Measurements from ENCODE around the gene OGFOD2. TPM values are rescaled to one million over a fixed set of nuclear protein-coding genes. Genes with fewer than 3 reads are reported as not detected.
"Not testable (repeated sequence)": the region's sequence is repeated elsewhere in the genome, so short reads cannot be mapped to it uniquely, and the experiment has no call there.

The OGFOD2 gene
- total RNA-seq, 1 donor from 2014 or later = 15.0 TPM

GRCh38 chr12:122932207-122932606 is 42.8 kb upstream of the OGFOD2 start:
- FAIRE-seq = no peak
- no peaks in the 10 kb centered on the region for H3K27me3 ChIP-seq (ENCODE audit: control insufficient read depth, insufficient read depth, low read length)

DNA sequence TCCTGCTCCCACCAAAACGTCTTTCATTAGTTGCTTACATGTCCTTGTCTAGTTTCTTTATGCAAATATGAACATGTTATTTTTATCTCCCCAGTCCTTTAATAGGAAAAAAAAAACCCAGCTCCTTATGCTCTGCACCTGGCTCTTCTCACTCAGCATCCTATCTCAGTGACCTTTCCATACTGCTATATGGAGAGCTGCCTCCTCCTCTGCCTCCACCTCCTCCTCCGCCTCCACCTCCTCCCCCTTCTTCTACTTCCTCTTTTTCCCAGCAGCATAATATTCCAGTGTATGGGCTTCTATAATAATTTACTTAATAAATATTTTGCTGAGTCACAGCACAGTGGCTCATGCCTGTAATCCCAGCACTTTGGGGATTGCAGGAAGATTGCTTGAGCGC is 40.3 kb upstream of the OGFOD2 start:
- no peak overlapping the region for H3K4me3 ChIP-seq (ENCODE audit: low read depth, low read length)
- no peak for TF ChIP-seq CTCF (IDR thresholded peaks at IDR 0.05; ENCODE audit: insufficient read depth, low read length, severe bottlenecking)
- no peaks in the 10 kb centered on the region for H3K27me3 ChIP-seq (ENCODE audit: control insufficient read depth, insufficient read depth, low read length)
- FAIRE-seq (no peak), DNase-seq (ENCODE audit: low read depth) (no peak)
- H3K36me3 ChIP-seq (ENCODE audit: control insufficient read depth, insufficient read depth, low read length) = no peaks in the 10 kb centered on the region

More at GRCh38 chr12:122932207-122932606, 42.8 kb upstream of the OGFOD2 start:
- no peak for DNase-seq (ENCODE audit: low read depth)
- H3K4me3 ChIP-seq (ENCODE audit: low read depth, low read length) = no peak overlapping the region
- no peaks in the 10 kb centered on the region for H3K36me3 ChIP-seq (ENCODE audit: control insufficient read depth, insufficient read depth, low read length)
- no peak for TF ChIP-seq CTCF (IDR thresholded peaks at IDR 0.05; ENCODE audit: insufficient read depth, low read length, severe bottlenecking)

DNA sequence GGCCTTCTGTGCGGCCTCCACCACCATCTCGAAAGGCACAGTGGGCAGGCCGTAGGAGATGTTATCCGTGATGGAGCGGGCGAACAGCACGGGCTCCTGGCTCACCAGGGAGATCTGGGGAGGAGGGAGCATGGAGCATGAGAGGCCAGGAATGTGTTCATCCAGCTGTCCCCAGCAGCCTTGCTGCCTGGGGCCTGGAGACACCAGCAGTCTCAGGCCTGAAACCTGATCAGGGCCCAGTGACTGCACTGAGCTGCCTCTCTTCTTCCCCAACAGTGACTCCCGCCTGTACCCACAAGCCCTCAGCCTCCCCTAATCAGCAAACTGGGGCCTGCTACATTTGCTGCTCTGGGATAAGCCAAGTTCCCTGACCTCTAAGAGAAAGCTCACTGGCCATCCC is 39.7 kb upstream of the OGFOD2 start:
- no peaks in the 10 kb centered on the region for H3K27me3 ChIP-seq (ENCODE audit: control insufficient read depth, insufficient read depth, low read length)
- no peak for DNase-seq (ENCODE audit: low read depth)
- TF ChIP-seq CTCF (IDR thresholded peaks at IDR 0.05; ENCODE audit: insufficient read depth, low read length, severe bottlenecking) = no peak
- H3K36me3 ChIP-seq (ENCODE audit: control insufficient read depth, insufficient read depth, low read length) = no peaks in the 10 kb centered on the region
- no peak overlapping the region for H3K4me3 ChIP-seq (ENCODE audit: low read depth, low read length)
- FAIRE-seq = no peak

DNA sequence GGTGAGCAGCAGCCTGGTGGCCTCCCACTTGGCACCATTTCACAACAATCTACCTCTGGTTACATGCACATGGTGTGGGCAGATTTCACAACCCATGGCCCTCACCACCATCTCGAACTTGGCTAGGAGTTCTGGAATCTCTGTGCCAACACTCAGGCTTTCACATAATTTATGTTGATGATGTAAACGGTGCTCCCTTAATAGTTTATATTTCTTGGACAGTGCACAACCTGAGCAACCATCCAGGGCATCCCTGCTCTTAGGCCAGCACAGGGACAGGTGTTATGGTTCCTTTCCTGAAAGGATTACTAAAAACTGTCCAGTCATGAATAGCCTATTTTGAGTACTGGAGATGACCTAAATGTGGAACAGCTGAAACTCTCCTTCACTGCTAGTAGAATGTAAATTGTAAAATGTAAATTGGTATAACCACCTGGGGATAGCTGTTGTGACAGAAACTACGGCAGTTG is 37.4 kb upstream of the OGFOD2 start:
- no peak for DNase-seq (ENCODE audit: low read depth)
- Histone ChIP-seq H3K4me3 (ENCODE audit: low read depth, low read length) (no peak overlapping the region), H3K36me3 (ENCODE audit: control insufficient read depth, insufficient read depth, low read length) (no peaks in the 10 kb centered on the region), H3K27me3 (ENCODE audit: control insufficient read depth, insufficient read depth, low read length) (no peaks in the 10 kb centered on the region)
- no peak for TF ChIP-seq CTCF (IDR thresholded peaks at IDR 0.05; ENCODE audit: insufficient read depth, low read length, severe bottlenecking)
- FAIRE-seq = no peak

- FAIRE-seq (no peak), DNase-seq (ENCODE audit: low read depth) (no peak)
- Histone ChIP-seq H3K27me3 (ENCODE audit: control insufficient read depth, insufficient read depth, low read length) (no peaks in the 10 kb centered on the region), H3K4me3 (ENCODE audit: low read depth, low read length) (no peak overlapping the region), H3K36me3 (ENCODE audit: control insufficient read depth, insufficient read depth, low read length) (no peaks in the 10 kb centered on the region)
- no peak for TF ChIP-seq CTCF (IDR thresholded peaks at IDR 0.05; ENCODE audit: insufficient read depth, low read length, severe bottlenecking)
These were observed 35.9 kb upstream of the OGFOD2 start for GRCh38 chr12:122939125-122939524.

- H3K27me3 ChIP-seq (ENCODE audit: control insufficient read depth, insufficient read depth, low read length); FAIRE-seq; H3K4me3 ChIP-seq (ENCODE audit: low read depth, low read length); DNase-seq (ENCODE audit: low read depth); H3K36me3 ChIP-seq (ENCODE audit: control insufficient read depth, insufficient read depth, low read length): not testable (repeated sequence)
These were observed 33.7 kb upstream of the OGFOD2 start for GRCh38 chr12:122941351-122941750.

All from bronchial epithelial cell (primary cell).